Ovary (tissue), 3 donors: Measurements from ENCODE around the gene NANP.

Experiments used
- CTCF ChIP-seq, 3 donors: fragments of 450-650 bp in 2 of 3; fragments of 200-600 bp in 1 of 3; IDR thresholded peaks; one replicate each; pipeline versions ENCODE4 v1.5.1 to v1.8.0; 2016 to 2022; ENCODE audit warnings: antibody characterized with exemption in 3 of 3, mild to moderate bottlenecking in 1 of 3
- POLR2A ChIP-seq: fragments of 450-650 bp; IDR thresholded peaks from one replicate; pipeline ENCODE4 v1.6.1; 2017; ENCODE audit warnings: antibody characterized with exemption, mild to moderate bottlenecking, moderate library complexity
- donor health status: DM: no; HTN: no; CAD: no.

DNA sequence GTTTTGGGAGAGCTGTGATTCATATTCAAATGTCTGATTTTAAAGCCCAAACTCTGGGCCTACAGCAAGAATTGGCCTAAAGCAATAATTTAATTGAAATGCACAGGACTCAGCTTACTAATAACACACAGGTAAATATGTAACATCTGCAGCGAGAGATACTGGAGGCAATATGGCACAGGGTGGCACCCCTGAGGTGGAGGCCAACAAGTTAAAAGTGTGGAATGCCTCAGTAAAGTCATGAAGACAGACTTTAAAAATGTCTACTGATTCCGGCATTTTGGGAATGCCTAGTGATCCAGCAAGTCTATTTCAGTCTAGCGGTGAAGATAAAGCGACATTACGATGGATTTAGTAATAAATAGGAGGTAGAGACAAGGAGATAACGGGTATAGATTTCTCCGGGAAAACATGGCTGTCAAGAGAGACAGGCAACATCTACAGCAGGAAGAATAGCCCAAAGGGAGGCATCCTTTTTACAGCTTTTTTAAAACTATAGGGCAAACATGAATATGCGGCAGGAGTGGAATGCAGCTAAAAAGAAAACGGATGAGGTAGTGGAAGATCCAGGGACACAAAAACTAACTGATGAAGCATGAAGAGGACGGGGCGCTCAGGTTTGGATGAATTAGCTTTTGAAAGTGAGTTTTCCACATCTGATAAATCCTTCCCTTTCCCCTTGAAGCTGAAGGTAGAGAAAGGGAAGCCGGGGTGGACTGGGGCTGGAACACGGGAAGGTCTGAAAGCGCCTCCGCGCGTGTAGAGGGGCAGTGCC is 1.2 kb downstream of the NANP start:
- TF ChIP-seq CTCF (IDR thresholded peaks at IDR 0.05), result no peak
- no peak for TF ChIP-seq POLR2A
